ENCODE results near the gene SKAP2.

The SKAP2 gene

GRCh38 chr7:26673271-26673670 is 191.1 kb downstream of the SKAP2 start:
- Histone ChIP-seq H3K27me3 (replicated peaks; ENCODE audit: control insufficient read depth, insufficient read depth, low read length) (no peaks in the 10 kb centered on the region), H3K36me3 (ENCODE audit: control insufficient read depth, insufficient read depth, low read length) (no peaks in the 10 kb centered on the region), H3K4me3 (replicated peaks; ENCODE audit: low read depth, low read length) (no peak overlapping the region)
- TF ChIP-seq CTCF (IDR thresholded peaks at IDR 0.05; ENCODE audit: insufficient read depth, low read length, poor library complexity, severe bottlenecking) = no peak
- no peak for DNase-seq (ENCODE audit: extremely low read depth, insufficient read length)

- Histone ChIP-seq H3K27me3 (replicated peaks; ENCODE audit: control insufficient read depth, insufficient read depth, low read length) (no peaks in the 10 kb centered on the region), H3K36me3 (ENCODE audit: control insufficient read depth, insufficient read depth, low read length) (no peaks in the 10 kb centered on the region), H3K4me3 (replicated peaks; ENCODE audit: low read depth, low read length) (no peak overlapping the region)
- TF ChIP-seq CTCF (IDR thresholded peaks at IDR 0.05; ENCODE audit: insufficient read depth, low read length, poor library complexity, severe bottlenecking) = no peak
- no peak for DNase-seq (ENCODE audit: extremely low read depth, insufficient read length)
Observed at GRCh38 chr7:26670841-26671240, 193.5 kb downstream of the SKAP2 start.

GRCh38 chr7:26670290-26670689 is 194.1 kb downstream of the SKAP2 start:
- no peak for DNase-seq (ENCODE audit: extremely low read depth, insufficient read length)
- H3K27me3 ChIP-seq (replicated peaks; ENCODE audit: control insufficient read depth, insufficient read depth, low read length) = no peaks in the 10 kb centered on the region
- no peaks in the 10 kb centered on the region for H3K36me3 ChIP-seq (ENCODE audit: control insufficient read depth, insufficient read depth, low read length)
- no peak for TF ChIP-seq CTCF (IDR thresholded peaks at IDR 0.05; ENCODE audit: insufficient read depth, low read length, poor library complexity, severe bottlenecking)
- no peak overlapping the region for H3K4me3 ChIP-seq (replicated peaks; ENCODE audit: low read depth, low read length)

GRCh38 chr7:26668821-26669220 is 195.6 kb downstream of the SKAP2 start:
- no peaks in the 10 kb centered on the region for H3K27me3 ChIP-seq (replicated peaks; ENCODE audit: control insufficient read depth, insufficient read depth, low read length)
- no peaks in the 10 kb centered on the region for H3K36me3 ChIP-seq (ENCODE audit: control insufficient read depth, insufficient read depth, low read length)
- H3K4me3 ChIP-seq (replicated peaks; ENCODE audit: low read depth, low read length) = no peak overlapping the region
- no peak for DNase-seq (ENCODE audit: extremely low read depth, insufficient read length)
- no peak for TF ChIP-seq CTCF (IDR thresholded peaks at IDR 0.05; ENCODE audit: insufficient read depth, low read length, poor library complexity, severe bottlenecking)

- peak; percentile 38 for DNase-seq (ENCODE audit: extremely low read depth, insufficient read length)
- no peaks in the 10 kb centered on the region for H3K36me3 ChIP-seq (ENCODE audit: control insufficient read depth, insufficient read depth, low read length)
- no peak overlapping the region for H3K4me3 ChIP-seq (replicated peaks; ENCODE audit: low read depth, low read length)
- peak; percentile 74 for TF ChIP-seq CTCF (IDR thresholded peaks at IDR 0.05; ENCODE audit: insufficient read depth, low read length, poor library complexity, severe bottlenecking)
- H3K27me3 ChIP-seq (replicated peaks; ENCODE audit: control insufficient read depth, insufficient read depth, low read length) = no peaks in the 10 kb centered on the region
Observed at GRCh38 chr7:26667514-26668133, 196.8 kb downstream of the SKAP2 start.
